Prostate gland (tissue), 2 donors: ENCODE results near the gene FOXO1.

Experiments
- CTCF ChIP-seq, 4 experiments: fragments of 200-600 bp in 2 of 4; fragments of 450-650 bp in 2 of 4; sonication (generic) in 2 of 4; IDR thresholded peaks; 1 replicate in 3 of 4; 2 replicates in 1 of 4; pipeline ENCODE4 v1.5.1; 2016 to 2019; ENCODE audit warnings: antibody characterized with exemption in 4 of 4, mild to moderate bottlenecking in 2 of 4, moderate library complexity in 2 of 4
- POLR2A ChIP-seq: fragments of 450-650 bp; IDR thresholded peaks from one replicate; pipeline ENCODE4 v1.6.1; 2016; ENCODE audit warnings: antibody characterized with exemption, mild to moderate bottlenecking

GRCh38 chr13:40622761-40623160 is 43.7 kb downstream of the FOXO1 start:
- TF ChIP-seq CTCF (IDR thresholded peaks at IDR 0.05) (no peak), POLR2A (no peak)
